Measurements from ENCODE around the gene SRPRB. TPM values are rescaled to one million over a fixed set of nuclear protein-coding genes. Genes with fewer than 3 reads are reported as not detected.

The SRPRB gene
- polyA plus RNA-seq (ENCODE audit: insufficient read length in 3 of 3) = 10 to 100 TPM; 54.0 to 67.3 (median 60.6) TPM

- peak; percentile 64 to 87 (median 82) for DNase-seq (ENCODE audit: low read depth in 3 of 3, low spot score in 2 of 3)
Observed at GRCh38 chr3:133805702-133806475, at the start of gene SRPRB. Gene SRPRB (plus strand): TSS chr3:133805815. CDS start chr3:133805849, 34 bp downstream.

GRCh38 chr3:133756716-133757694 lies 48.6 kb upstream of the SRPRB start:
- no peak for DNase-seq (ENCODE audit: low read depth in 3 of 3, low spot score in 2 of 3)

DNA sequence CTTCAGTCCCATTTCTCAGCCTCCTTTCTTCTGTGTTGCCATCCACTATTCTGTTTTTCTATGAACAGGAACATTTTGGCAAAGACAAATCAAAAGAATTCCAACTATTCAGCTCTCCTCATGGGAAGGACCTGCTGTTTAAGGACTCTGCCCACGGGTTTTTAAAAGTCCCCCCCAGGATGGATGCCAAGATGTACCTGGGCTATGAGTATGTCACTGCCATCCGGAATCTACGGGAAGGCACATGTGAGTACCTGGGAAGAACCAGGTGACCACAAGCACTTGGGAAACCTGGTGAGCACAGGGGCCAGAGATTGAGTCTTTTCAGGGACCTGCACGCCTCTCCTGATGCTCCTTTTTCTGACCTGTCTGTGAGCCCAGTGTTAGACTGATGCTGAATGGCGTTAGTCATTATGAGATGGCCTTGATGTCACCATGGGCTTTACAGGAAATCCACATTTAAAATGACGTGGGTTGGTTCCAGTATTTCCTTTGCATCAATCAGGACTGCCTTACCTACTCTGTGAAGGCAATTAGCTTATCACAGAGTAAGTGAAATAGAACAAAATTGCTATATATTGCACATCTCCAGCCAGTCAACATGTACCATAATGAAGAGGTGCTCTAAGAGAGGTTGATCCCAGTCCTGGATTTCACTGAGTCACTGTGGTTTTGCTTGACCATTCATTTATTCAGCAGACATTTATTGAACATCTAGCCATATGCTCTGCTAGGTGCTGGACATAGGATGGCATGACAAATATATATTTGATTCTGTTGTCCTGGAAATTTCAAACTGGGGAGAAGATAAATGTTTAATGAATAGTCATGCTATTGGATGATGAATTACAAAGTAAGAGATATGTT lies 47.7 kb upstream of the SRPRB start:
- DNase-seq (ENCODE audit: low read depth in 3 of 3, low spot score in 2 of 3) = no peak

DNA sequence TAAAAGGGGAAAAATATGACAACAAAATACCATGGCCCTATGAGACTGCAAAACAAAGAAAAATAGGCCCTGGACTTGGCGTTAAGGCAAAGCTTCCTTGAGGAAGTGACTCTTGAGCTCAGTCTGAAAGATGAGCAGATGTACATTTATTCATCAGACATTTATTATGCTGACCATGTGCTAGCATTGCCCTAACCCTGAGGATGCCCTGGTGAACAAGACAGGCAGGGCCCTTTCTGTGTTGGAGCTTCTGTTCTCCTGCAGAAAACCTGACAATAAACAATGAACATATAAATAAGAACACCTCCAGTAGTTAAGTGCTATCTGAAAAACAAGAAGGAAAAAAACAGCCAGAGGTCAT lies 47.1 kb upstream of the SRPRB start:
- DNase-seq (ENCODE audit: low read depth in 3 of 3, low spot score in 2 of 3) = no peak

DNA sequence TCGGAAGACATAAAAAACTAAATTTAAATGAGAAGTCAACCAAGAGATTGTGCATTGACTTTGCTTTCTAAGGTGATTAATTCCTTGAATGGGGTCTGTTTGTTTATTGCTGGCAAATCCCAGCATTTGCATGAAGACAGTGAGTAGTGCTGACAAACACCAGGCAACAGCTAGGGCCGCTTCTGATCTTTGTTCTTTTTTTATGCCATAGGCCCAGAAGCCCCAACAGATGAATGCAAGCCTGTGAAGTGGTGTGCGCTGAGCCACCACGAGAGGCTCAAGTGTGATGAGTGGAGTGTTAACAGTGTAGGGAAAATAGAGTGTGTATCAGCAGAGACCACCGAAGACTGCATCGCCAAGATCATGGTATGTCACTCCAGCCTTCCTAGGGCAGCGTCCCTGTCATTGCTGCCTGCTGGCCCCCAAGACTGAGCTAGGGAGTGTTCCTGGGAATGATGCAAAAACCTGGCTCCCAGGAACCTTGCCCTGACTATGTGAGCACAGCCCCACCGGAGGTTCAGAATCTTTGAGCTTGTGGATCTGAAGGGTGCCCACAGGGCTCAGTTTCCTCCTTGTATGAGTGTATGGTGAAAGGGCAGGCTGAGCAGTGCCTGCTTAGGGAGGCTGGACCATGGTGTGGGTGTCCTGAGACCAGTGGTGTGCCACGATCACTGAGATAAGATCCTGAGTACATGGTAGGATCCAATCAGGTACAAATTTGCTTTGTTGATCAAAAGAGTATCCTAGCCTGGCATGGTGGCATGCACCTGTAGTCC lies 46.5 kb upstream of the SRPRB start:
- DNase-seq (ENCODE audit: low read depth in 3 of 3, low spot score in 2 of 3) = no peak

DNA sequence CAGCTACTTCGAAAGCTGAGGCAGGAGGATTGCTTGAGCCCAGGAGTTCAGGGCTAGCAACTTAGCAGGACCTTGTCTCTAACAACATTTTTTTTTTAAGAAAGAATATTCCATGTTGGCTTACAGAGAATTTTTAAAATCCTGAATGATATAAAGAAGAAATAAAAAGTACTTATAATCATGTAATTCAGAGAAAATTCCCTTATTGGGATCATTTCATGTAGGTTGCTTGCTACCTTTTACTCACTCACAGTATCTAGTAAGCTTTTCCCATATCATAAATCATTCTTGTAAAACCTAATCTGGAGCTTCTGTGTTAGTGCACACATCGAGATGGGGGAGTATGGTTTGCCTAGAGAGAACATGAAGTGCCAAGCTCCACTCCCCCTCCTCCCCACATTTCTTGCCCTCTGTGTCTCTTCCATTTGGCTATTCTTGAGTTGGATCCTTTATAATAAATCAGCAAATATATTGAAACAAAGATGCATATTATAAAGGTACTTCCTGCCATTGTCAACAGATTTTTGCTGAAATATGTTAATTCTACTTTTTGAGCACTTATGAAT lies 45.8 kb upstream of the SRPRB start:
- DNase-seq (ENCODE audit: low read depth in 3 of 3, low spot score in 2 of 3) = no peak

DNA sequence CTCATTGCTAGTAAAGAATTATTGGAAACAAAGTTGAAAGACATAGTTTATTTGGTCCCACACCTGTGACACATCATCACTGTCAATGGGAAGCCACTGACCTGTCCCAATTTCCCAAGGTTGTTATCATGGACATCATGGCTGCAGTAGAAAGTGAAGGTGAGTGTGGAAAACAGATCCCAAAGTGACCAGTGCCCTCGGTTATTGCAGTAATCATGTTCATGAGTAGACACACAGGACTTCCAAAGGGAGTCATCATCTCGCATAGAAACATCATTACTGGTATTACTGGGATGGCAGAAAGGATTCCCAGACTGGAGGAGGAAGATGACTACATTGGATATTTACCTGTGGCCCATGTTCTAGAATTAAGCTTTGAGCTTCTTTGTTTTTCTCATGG lies 44.7 kb upstream of the SRPRB start:
- DNase-seq (ENCODE audit: low read depth in 3 of 3, low spot score in 2 of 3) = no peak

- no peak for DNase-seq (ENCODE audit: low read depth in 3 of 3, low spot score in 2 of 3)
Observed at GRCh38 chr3:133761605-133762484, 43.8 kb upstream of the SRPRB start.

DNA sequence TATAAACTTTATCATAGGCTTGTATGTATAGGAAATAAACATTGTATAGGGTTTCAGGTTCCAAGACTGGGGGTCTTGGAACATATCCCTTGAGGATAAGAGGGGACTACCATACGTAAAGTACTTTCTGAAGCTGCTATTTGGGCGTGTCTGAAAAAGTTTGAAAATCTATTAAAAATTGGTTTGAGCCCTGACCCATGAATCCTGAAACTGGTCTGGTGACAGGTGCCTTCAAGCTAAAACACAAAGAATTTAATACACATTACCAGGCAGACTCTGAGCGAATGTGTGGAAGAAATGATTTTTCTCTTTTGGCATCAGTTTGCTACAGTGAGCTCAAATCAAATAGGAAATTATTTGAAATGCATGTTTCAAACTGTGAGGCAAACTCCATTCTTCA lies 43.1 kb upstream of the SRPRB start:
- DNase-seq (ENCODE audit: low read depth in 3 of 3, low spot score in 2 of 3) = no peak

DNA sequence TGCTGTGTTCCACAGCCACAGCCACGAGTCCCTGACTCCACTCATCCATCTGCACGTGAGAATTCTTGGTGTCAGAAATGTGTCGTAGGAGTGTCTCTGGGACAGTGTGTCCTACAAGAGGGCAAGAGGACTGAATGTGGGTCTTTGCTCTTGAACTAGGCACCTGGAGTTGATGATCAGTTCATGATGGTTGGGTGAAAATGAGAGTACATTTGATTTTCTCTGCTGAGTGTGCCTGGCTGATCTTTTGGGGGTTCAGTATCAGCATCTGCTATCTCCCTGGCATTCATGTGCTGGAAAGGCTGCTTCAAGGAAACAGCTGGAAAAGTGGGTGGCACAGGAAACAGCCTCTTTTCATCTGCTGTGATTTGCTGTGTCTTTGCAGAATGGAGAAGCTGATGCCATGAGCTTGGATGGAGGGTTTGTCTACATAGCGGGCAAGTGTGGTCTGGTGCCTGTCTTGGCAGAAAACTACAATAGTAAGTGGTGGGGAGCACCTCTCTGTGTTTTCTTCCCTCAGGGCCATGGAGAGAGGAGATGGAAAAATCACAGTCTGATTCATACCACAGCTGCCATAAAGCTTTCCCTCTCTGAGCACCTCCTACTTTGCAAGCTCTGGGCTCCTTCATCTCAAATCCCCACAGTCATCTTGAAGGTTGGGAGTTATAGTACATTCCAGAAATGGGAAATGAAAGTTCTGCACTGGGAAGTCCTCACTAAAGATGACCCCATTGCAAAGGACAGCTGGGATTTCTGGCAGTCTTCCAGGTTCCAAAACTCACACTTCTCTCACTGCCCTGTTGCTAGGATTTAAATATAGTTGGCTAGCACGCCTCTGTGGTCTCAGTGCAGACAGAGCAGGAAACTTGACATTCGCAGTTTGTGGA lies 41.6 kb upstream of the SRPRB start:
- DNase-seq (ENCODE audit: low read depth in 3 of 3, low spot score in 2 of 3) = peak in 2 of 3 donors; percentile 52 to 53

GRCh38 chr3:133765256-133765655 lies 40.4 kb upstream of the SRPRB start:
- no peak for DNase-seq (ENCODE audit: low read depth in 3 of 3, low spot score in 2 of 3)

- no peak for DNase-seq (ENCODE audit: low read depth in 3 of 3, low spot score in 2 of 3)
Observed at GRCh38 chr3:133767607-133768006, 38.0 kb upstream of the SRPRB start.

DNA sequence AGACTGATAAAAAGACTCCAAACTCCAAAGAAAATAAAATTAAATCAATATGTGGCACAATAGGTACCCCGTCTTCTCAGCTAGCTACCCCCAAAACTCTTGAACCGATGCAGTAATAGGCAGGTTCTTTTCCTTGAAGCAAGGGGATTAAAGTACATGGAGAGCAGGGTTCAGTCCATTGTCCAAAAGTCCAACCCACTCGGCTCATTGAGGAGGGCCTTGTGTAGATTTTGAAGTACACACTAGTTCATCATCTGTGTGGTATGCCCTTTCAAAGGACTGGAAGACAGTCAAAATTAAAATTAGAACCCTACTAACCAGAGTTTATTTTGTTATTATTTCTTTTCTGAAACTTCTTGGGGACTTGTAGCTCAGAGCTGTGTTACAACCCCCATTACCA lies 36.1 kb upstream of the SRPRB start:
- DNase-seq (ENCODE audit: low read depth in 3 of 3, low spot score in 2 of 3) = no peak

DNA sequence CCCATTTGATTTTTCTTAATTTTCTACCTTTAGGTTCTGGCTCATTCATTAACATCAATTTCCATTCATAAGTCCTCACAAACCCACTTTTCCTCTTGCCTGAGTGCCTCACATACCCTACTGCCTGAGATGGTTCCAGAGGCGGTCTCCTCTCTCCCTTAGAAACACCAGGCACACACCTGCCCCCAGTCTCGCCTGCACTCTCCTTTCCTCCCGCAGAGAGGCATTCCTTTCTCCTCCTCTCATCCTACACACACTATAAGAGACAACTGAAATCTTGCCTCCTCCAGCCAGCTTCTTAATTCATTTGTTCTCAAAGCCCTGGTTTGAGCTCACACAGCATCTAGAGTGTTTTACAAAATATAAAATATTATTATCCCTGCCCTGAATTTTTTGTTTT lies 31.9 kb upstream of the SRPRB start:
- DNase-seq (ENCODE audit: low read depth in 3 of 3, low spot score in 2 of 3) = no peak

DNA sequence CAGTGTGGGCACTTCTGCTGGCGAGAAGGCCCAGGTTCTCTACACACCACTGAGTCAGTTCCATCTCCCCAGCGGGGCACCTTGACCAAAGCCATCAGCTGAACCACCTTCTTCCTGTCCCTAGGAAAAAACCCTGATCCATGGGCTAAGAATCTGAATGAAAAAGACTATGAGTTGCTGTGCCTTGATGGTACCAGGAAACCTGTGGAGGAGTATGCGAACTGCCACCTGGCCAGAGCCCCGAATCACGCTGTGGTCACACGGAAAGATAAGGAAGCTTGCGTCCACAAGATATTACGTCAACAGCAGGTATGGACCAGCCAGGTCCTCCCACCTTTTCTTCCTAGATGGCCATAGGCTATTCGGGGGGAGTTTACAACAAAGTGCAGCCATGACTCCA lies 30.3 kb upstream of the SRPRB start:
- DNase-seq (ENCODE audit: low read depth in 3 of 3, low spot score in 2 of 3) = no peak

DNA sequence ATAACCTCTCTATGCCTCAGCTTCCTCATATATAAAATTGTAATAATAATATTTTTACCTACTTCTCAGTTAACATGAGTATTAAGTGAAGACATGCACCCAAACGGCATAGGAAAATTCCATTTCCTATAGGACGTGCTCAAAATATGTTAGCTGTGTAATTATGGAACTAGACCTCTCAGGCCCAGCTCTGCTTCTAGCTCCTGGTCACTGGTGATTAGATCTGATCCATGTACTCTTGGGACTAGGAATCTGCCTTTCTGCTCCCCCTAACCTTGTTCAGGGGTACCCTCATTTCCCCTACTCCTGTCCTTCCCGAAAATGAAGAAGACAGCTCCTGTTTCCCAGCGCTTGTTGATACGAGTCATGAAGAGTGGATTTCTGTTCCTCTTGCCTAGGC lies 29.8 kb upstream of the SRPRB start:
- no peak for DNase-seq (ENCODE audit: low read depth in 3 of 3, low spot score in 2 of 3)

DNA sequence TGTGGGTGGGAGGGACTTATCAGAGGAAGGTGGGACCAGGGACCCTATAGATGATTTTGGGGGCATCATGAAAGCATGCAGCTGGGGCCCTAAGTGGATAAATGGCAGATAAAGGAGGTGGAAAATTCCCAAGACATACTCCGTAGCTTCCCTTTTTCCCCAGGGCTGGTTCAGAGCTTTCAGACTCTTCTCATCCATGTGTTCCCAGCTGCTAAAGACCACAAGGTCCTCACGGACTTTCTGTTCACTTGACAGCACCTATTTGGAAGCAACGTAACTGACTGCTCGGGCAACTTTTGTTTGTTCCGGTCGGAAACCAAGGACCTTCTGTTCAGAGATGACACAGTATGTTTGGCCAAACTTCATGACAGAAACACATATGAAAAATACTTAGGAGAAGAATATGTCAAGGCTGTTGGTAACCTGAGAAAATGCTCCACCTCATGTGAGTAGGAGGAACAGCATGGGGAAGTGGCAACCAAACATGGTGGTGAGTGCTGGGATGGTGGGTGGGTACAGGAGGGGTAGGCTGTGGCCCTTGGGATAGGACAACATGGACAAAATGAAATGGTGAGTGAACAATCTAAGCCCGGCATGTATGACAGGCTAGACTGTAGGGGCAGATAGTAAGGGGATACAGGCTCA lies 28.7 kb upstream of the SRPRB start:
- no peak for DNase-seq (ENCODE audit: low read depth in 3 of 3, low spot score in 2 of 3)
